Stimulated activated naive CD4-positive, alpha-beta T cell treated with Interleukin-2 at 50 U/mL for 16 hours (primary cell): ENCODE results near the gene LRPPRC.

Experiments used
- DNase-seq: peaks from one replicate; lab custom pipeline; 2025; lab: John Stamatoyannopoulos, UW

Gene LRPPRC

GRCh38 chr2:43854671-43855070, 141.1 kb downstream of the LRPPRC start:
- no peak for DNase-seq

- no peak for DNase-seq
These were observed 142.4 kb downstream of the LRPPRC start for GRCh38 chr2:43853141-43854081.

- DNase-seq = no peak
These were observed 143.5 kb downstream of the LRPPRC start for GRCh38 chr2:43852196-43852730.

- no peak for DNase-seq
These were observed 144.5 kb downstream of the LRPPRC start for GRCh38 chr2:43851011-43851980.

GRCh38 chr2:43848214-43848613, 147.6 kb downstream of the LRPPRC start:
- no peak for DNase-seq

GRCh38 chr2:43846140-43846793, 149.5 kb downstream of the LRPPRC start:
- no peak for DNase-seq

- no peak for DNase-seq
These were observed 150.6 kb downstream of the LRPPRC start for GRCh38 chr2:43845181-43845580.

- no peak for DNase-seq
These were observed 152.9 kb downstream of the LRPPRC start for GRCh38 chr2:43842866-43843226.

GRCh38 chr2:43841949-43842865, 153.6 kb downstream of the LRPPRC start:
- no peak for DNase-seq

GRCh38 chr2:43840965-43841364, 154.8 kb downstream of the LRPPRC start:
- DNase-seq = no peak

- no peak for DNase-seq
These were observed 155.8 kb downstream of the LRPPRC start for GRCh38 chr2:43839776-43840564.

GRCh38 chr2:43838560-43839267, 157.1 kb downstream of the LRPPRC start, which contains the start of the genes ABCG5 and ABCG8:
Gene ABCG5, minus strand, starts transcription at chr2:43838839. Its CDS starts 160 bp downstream, at chr2:43838679.
Gene ABCG8, plus strand, starts transcription at chr2:43838971. Its CDS starts 83 bp downstream, at chr2:43839054.
- no peak for DNase-seq

- no peak for DNase-seq
These were observed 157.8 kb downstream of the LRPPRC start for GRCh38 chr2:43837831-43838559.

GRCh38 chr2:43837033-43837432, 158.8 kb downstream of the LRPPRC start:
- no peak for DNase-seq
